Esophagus muscularis mucosa (tissue), 3 donors: Measurements from ENCODE around the gene TRMT1.
A peak's percentile ranks its signal among the peaks of the same experiment; 100 is the strongest.

Experiments used
- CTCF ChIP-seq, 3 experiments: fragments of 200-600 bp in 2 of 3; fragments of 450-650 bp in 1 of 3; sonication (generic) in 2 of 3; IDR thresholded peaks; one replicate each; pipeline ENCODE4 v1.5.1; 2017 to 2019; ENCODE audit warnings: antibody characterized with exemption in 3 of 3, mild to moderate bottlenecking in 2 of 3, moderate library complexity in 1 of 3
- POLR2A ChIP-seq: fragments of 450-650 bp; IDR thresholded peaks from one replicate; pipeline ENCODE4 v1.6.1; 2017; ENCODE audit warnings: antibody characterized with exemption, moderate library complexity, mild to moderate bottlenecking, low read depth
- POLR2AphosphoS5 ChIP-seq, 2 donors: sonication (generic); formaldehyde crosslinking; IDR thresholded peaks; one replicate each; pipeline ENCODE4 v1.6.1; 2017; ENCODE audit warnings: antibody characterized with exemption in 2 of 2

- TF ChIP-seq CTCF (IDR thresholded peaks at IDR 0.05): peak in 2 of 3 experiments; percentile 19 to 22
- TF ChIP-seq POLR2AphosphoS5 (IDR thresholded peaks at IDR 0.05): no peak
- no peak for TF ChIP-seq POLR2A
Measured at GRCh38 chr19:13153569-13154240, 37.2 kb upstream of the TRMT1 start.
